Spinal cord (tissue), 10 donors: ENCODE data around the gene HSDL2. TPM values are rescaled to one million over a fixed set of nuclear protein-coding genes. Genes with fewer than 3 reads are reported as not detected.
"Not testable (repeated sequence)": the region's sequence is repeated elsewhere in the genome, so short reads cannot be mapped to it uniquely, and the experiment has no call there.

Experiments
- DNase-seq, 6 donors: peaks; one replicate each; pipeline versions ENCODE4 v3.0.0 to v3.0.0-alpha.2; 2013 to 2015; ENCODE audit warnings: low spot score in 6 of 6, low read depth in 4 of 6
- H3K27ac ChIP-seq: one replicate; pipeline ENCODE4 v1.5.1; 2013; ENCODE audit warnings: low read depth, low read length, control low read depth
- H3K27me3 ChIP-seq: one replicate; pipeline ENCODE4 v1.6.1; 2013; ENCODE audit warnings: low read length; ENCODE audit not compliant: control insufficient read depth, insufficient read depth
- H3K36me3 ChIP-seq: one replicate; pipeline ENCODE4 v1.6.1; 2013; ENCODE audit warnings: low read length; ENCODE audit not compliant: control insufficient read depth, insufficient read depth
- H3K4me1 ChIP-seq: one replicate; pipeline ENCODE4 v1.6.1; 2013; ENCODE audit warnings: low read length; ENCODE audit not compliant: control insufficient read depth, insufficient read depth
- H3K4me3 ChIP-seq: one replicate; pipeline ENCODE4 v1.5.1; 2013; ENCODE audit warnings: low read depth, low read length, control low read depth
- H3K9me3 ChIP-seq: one replicate; pipeline ENCODE4 v1.6.1; 2013; ENCODE audit warnings: low read length; ENCODE audit not compliant: control insufficient read depth, insufficient read depth
- WGBS: methylation state at CpG from one replicate; pipeline ENCODE4 v1.1.5; 2013; ENCODE audit warnings: missing lambda C conversion rate; ENCODE audit not compliant: insufficient coverage; 5-methylcytosine and 5-hydroxymethylcytosine counted together
- polyA plus RNA-seq, 2 donors: library from polyadenylated mRNA; unstranded; fragments of 120-200 nt; gene quantifications; one replicate each; pipeline ENCODE4 v1.2.1, GENCODE V29; 2013; ENCODE audit not compliant: insufficient read length in 2 of 2
- total RNA-seq, 2 donors: library from RNA; depleted of rRNA in 1 of 2; stranded (reverse); fragments of 120-200 nt in 1 of 2; fragments of >200 nt in 1 of 2; gene quantifications; one replicate each; pipeline versions ENCODE4 v1.2.3 to v1.2.4, GENCODE V29; 2013 to 2014
- donor health status: healthy.

The HSDL2 gene
- total and polyA plus RNA-seq, 4 donors: 47.7 to 62.7 (median 56.8) TPM

DNA sequence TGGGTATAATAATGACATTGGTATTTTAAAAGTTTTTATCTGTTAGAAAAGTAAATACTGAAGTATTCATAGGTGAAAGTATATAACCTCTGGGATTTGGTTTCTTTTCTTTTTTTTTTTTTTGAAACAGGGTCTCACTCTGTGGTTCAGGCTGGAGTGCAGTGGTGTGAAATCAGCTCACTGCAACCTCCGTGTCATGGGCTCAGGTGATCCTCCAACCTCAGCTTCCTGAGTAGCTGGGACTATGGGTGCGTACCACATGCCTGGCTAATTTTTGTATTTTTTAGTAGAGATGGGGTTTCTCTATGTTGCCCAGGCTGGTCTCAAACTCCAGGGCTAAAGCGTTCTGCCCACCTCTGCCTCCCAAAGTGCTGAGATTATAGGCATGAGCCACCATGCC lies 7.2 kb downstream of the HSDL2 start:
- Histone ChIP-seq H3K4me1 (no peaks in the 10 kb centered on the region), H3K27ac (no peak overlapping the region), H3K4me3 (no peak overlapping the region), H3K9me3 (peaks cover 2% of the 10 kb centered on the region), H3K27me3 (no peaks in the 10 kb centered on the region), H3K36me3 (peaks cover 3% of the 10 kb centered on the region)
- WGBS: 100% methylated on average over 1 of the region's 3 CpGs
- no peak for DNase-seq

DNA sequence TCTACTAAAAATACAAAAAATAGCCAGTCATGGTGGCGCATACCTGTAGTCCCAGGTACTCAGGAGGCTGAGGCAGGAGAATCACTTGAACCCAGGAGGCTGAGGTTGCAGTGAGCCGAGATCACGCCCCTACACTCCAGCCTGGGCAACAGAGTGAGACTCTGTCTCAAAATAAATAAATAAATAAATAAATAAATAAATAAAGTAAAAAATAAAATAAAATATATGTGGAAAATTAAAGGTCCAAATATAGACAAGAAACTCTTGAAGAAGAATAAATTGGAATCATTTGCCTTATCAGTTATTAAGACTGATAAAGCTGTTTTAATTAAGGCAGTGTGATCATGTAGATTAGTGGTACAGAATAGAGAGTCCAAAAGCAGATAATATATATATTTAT lies 10.0 kb downstream of the HSDL2 start:
- H3K9me3 ChIP-seq, DNase-seq, H3K4me3 ChIP-seq, H3K27me3 ChIP-seq, H3K27ac ChIP-seq, H3K36me3 ChIP-seq, H3K4me1 ChIP-seq: not testable (repeated sequence)
- WGBS: 100% methylated on average over 1 of the region's 3 CpGs

DNA sequence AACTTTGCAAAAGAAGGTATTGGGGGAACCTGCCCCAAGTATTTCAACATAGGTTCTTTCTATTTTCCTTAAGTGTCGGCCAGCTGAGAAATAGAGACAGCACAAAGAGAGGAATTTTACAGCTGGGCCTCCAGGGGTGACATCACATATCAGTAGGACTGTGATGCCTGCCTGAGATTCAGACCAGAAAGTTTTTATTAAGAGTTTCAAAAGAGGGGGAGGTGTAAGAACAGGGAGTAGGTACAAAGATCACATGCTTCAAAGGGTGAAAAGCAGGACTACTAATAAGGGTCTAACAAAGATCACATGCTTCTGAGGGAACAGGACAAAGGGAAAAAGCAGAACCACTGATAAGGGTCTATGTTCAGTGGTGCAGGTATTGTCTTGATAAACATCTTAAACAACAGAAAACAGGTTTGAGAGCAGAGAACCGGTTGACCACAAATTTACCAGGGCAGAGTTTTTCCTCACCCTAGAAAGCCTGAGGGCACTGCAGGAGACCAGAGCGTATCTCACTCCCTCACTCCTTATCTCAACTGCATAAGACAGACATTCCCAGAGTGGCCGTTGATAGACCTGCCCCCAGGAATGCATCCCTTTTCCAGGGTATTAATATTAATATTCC lies 12.1 kb downstream of the HSDL2 start:
- H3K36me3 ChIP-seq: not testable (repeated sequence)

DNA sequence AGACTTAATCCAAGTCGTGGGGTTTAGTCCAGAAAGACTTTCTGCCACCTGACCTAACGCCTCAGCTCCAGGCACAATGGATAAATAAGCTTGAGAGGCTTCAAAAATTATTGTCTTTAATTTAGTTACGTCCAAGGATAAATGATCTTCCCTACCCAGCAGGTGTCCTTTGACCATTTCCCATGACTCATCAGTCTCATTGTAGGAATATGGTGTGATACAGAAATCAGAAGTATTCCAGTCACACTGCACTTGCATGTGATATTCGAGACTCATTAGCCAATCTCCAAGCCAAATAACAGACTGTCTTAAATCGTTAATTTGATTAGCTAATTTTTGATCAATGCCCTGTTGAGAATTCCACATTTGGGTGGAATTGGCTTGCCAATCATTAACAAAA lies 13.2 kb downstream of the HSDL2 start:
- H3K36me3 ChIP-seq, H3K9me3 ChIP-seq, DNase-seq, H3K4me1 ChIP-seq, H3K4me3 ChIP-seq, H3K27me3 ChIP-seq, H3K27ac ChIP-seq: not testable (repeated sequence)
- no CpG with 5 or more reads among the region's 5 CpGs for WGBS

More for the DNA sequence above, 12.1 kb downstream of the HSDL2 start:
- not testable (repeated sequence) for H3K4me3 ChIP-seq, DNase-seq, H3K9me3 ChIP-seq, H3K4me1 ChIP-seq, H3K27me3 ChIP-seq, H3K27ac ChIP-seq
- 100% methylated on average over 3 of the region's 4 CpGs for WGBS

DNA sequence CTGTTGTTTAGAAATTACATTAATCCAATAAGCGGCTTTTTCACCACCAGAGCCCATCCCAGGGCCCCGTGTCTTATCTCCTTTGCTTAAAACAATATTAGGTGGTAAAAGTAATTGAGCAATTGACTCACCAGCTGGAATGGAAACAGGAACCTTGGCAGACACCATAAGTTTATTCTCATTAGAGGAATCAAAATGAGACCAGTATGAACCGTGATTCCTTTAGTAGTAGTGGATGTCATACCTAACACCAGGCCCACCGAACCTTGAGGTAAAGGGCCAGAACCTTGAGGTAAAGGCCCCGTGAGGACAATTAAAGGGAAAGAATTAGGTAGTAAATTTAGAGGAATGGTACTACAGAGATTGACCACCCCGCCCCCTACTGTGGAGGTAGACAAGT lies 16.5 kb downstream of the HSDL2 start:
- Histone ChIP-seq H3K4me1 (no peaks in the 10 kb centered on the region), H3K36me3 (no peaks in the 10 kb centered on the region), H3K27me3 (no peaks in the 10 kb centered on the region), H3K4me3 (no peak overlapping the region), H3K9me3 (peaks cover 7% of the 10 kb centered on the region), H3K27ac (no peak overlapping the region)
- WGBS: 82% methylated on average over 3 of the region's 6 CpGs
- no peak for DNase-seq

DNA sequence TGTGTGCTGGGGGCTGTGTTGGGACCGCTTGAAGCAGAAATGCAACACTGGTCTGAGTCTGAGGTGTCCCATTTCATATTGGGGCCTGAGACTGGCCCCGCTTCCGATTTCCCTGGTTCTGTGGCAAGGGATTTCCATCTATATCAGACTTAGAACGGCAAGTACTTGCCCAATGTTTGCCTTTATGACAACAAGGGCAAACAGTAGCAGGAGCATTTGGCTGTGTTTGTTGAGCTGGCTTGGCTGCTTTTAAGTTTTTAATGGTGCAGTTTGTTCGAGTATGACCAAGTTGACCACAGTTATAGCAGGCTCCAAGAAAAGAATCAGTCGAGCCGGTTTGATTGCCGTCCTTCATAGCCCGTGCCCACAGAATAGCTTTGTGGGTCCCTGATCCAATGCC lies 17.0 kb downstream of the HSDL2 start:
- no peaks in the 10 kb centered on the region for H3K36me3 ChIP-seq
- no peaks in the 10 kb centered on the region for H3K4me1 ChIP-seq
- WGBS: 95% methylated on average over 9 of the region's 9 CpGs
- H3K9me3 ChIP-seq: peaks cover 7% of the 10 kb centered on the region
- H3K27me3 ChIP-seq: no peaks in the 10 kb centered on the region
- H3K4me3 ChIP-seq: no peak overlapping the region
- H3K27ac ChIP-seq: no peak overlapping the region
- DNase-seq: no peak

DNA sequence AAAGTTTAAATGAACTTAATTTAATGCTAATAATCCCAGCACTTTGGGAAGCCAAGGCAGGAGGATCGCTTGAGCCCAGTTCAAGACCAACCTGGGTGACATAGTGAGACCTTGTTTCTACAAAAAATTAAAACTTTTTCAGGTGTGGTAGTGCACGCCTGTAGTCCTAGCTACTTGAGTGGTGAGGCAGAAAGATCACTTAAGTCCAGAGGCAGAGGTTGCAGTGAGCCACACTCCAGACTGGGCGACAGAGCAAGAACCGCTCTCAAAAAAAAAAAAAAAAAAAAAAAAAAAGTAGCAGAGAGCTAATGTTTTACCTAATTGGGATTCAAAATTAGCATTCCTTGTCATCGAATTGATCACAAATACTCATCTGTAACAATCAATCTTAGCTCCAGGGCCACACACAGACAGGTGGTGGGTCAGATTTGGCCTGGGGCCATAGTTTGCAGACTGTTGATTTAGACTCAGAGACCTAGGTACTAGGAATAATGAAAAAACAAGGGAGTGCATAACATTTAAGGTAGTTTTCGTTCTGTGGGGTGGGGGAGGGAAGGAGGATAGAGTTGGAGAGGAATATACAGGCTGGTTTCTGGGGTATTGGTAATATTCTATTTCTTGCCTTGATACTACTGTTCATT lies 21.4 kb downstream of the HSDL2 start:
- H3K36me3 ChIP-seq: peaks cover under 1% of the 10 kb centered on the region
- H3K4me3 ChIP-seq: no peak overlapping the region
- DNase-seq: no peak
- whole genome bisulfite sequencing: 100% methylated on average over 1 of the region's 6 CpGs
- peaks cover 7% of the 10 kb centered on the region for H3K9me3 ChIP-seq
- no peaks in the 10 kb centered on the region for H3K4me1 ChIP-seq
- H3K27ac ChIP-seq: no peak overlapping the region
- H3K27me3 ChIP-seq: no peaks in the 10 kb centered on the region

DNA sequence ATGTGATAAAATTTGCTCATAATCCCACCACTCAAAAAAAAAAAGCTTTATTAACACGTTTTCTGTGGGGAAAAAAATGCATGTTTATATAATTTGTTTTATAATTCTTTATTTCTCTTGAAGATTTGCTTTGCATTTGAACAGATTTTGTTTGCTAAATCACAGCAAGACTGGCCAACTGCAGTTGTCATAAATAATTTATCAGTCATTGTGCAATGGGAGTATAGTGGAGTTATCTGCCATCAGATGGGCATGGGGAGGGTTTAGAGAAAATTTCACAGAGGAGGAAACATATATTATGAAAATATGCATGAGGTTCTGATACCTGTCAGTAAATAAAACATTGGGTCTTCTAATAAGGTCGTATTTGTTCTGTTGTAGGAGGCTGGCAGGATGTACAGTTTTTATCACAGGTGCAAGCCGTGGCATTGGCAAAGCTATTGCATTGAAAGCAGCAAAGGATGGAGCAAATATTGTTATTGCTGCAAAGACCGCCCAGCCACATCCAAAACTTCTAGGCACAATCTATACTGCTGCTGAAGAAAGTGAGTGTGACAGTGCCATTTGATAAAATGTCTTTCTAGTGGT lies 23.8 kb downstream of the HSDL2 start:
- H3K27ac ChIP-seq: no peak overlapping the region
- WGBS: no CpG with 5 or more reads among the region's 4 CpGs
- H3K9me3 ChIP-seq: peaks cover 2% of the 10 kb centered on the region
- H3K36me3 ChIP-seq: peaks cover 8% of the 10 kb centered on the region
- peak in 2 of 6 donors; percentile 24 to 32 for DNase-seq
- no peaks in the 10 kb centered on the region for H3K4me1 ChIP-seq
- H3K27me3 ChIP-seq: no peaks in the 10 kb centered on the region
- no peak overlapping the region for H3K4me3 ChIP-seq

DNA sequence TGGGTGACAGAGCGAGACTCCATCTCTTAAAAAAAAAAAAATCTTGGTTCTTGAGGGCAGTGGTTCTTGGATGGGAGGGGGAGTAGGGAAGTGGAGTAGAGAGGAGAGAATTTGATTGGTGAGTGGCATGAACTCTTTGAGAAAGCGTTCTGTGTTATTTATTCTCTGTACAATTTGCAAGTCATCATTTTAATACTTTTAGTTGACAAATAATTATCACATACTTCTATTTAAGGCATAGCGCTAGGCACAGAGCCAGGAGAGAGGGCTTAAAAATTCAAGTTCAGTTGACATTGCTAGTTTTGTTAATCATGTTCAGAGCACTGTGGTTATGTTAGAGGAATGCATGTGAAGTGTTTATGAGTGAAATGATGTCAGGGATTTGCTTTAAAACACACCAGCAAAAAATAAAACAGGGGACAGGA lies 24.6 kb downstream of the HSDL2 start:
- DNase-seq: peak in 2 of 6 donors; percentile 11 to 12
- H3K9me3 ChIP-seq: no peaks in the 10 kb centered on the region
- no peaks in the 10 kb centered on the region for H3K27me3 ChIP-seq
- WGBS: no CpG with 5 or more reads among the region's 3 CpGs
- peaks cover 10% of the 10 kb centered on the region for H3K36me3 ChIP-seq
- no peak overlapping the region for H3K4me3 ChIP-seq
- H3K27ac ChIP-seq: no peak overlapping the region
- H3K4me1 ChIP-seq: no peaks in the 10 kb centered on the region

DNA sequence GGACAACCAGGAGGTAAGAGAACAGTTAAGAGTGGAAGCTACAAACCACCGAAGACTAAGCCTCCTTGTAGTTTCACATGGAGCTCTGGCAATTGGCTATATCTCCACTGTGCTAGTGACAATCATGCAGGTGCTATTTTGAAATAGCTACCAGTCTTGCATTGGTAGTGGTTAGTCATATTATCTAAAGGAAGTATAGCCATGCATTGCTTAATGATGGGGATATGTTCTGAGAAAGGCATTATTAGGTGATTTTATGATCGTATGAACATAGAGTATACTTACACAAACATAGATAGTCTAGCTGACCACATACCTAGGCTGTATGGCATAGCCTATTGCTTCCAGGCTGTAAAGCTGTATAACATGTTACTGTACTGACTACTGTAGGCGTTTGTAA lies 28.4 kb downstream of the HSDL2 start:
- H3K27ac ChIP-seq: no peak overlapping the region
- no peak overlapping the region for H3K4me3 ChIP-seq
- no peaks in the 10 kb centered on the region for H3K4me1 ChIP-seq
- WGBS: 100% methylated on average over 1 of the region's 3 CpGs
- H3K9me3 ChIP-seq: no peaks in the 10 kb centered on the region
- DNase-seq: no peak
- H3K36me3 ChIP-seq: peaks cover 11% of the 10 kb centered on the region
- no peaks in the 10 kb centered on the region for H3K27me3 ChIP-seq
